Neural cell (in vitro differentiated cells): Measurements from ENCODE around the gene TPCN1. TPM values are rescaled to one million over a fixed set of nuclear protein-coding genes. Genes with fewer than 3 reads are reported as not detected.

Experiments
- H2AFZ ChIP-seq: fragments of 200-600, 300-800 bp; sonication (generic), shearing (Covaris generic); 2 replicates; pipeline ENCODE4 v1.6.0; 2014; ENCODE audit warnings: low read depth, mild to moderate bottlenecking, antibody characterized with exemption, low read length, moderate library complexity
- H3F3A ChIP-seq: fragments of 200-600 bp; shearing (Covaris generic); 2 replicates; pipeline ENCODE4 v1.6.1; 2016; ENCODE audit warnings: mild to moderate bottlenecking, moderate library complexity, mixed read lengths, antibody characterized with exemption, low read length; ENCODE audit not compliant: insufficient read depth, poor library complexity, severe bottlenecking
- H3K27ac ChIP-seq: fragments of 200-600, 300-800 bp; sonication (generic), shearing (Covaris generic); 2 replicates; pipeline ENCODE4 v1.5.1; 2014; ENCODE audit warnings: mild to moderate bottlenecking, low read length, moderate library complexity
- H3K27me3 ChIP-seq: fragments of 300-800, 200-600 bp; sonication (generic), shearing (Covaris generic); 2 replicates; pipeline ENCODE4 v1.6.0; 2014; ENCODE audit warnings: mild to moderate bottlenecking, low read depth, low read length, moderate library complexity; ENCODE audit not compliant: insufficient read depth
- H3K36me3 ChIP-seq: fragments of 300-800, 200-600 bp; sonication (generic), shearing (Covaris generic); 2 replicates; pipeline ENCODE4 v1.5.1; 2014; ENCODE audit warnings: mild to moderate bottlenecking, antibody characterized with exemption, low read length, moderate library complexity; ENCODE audit not compliant: insufficient read depth
- H3K4me2 ChIP-seq: fragments of 300-800, 200-600 bp; sonication (generic), shearing (Covaris generic); 2 replicates; pipeline ENCODE4 v1.6.0; 2014; ENCODE audit warnings: mild to moderate bottlenecking, low read length
- H3K4me3 ChIP-seq: fragments of 300-800, 200-600 bp; sonication (generic), shearing (Covaris generic); 2 replicates; pipeline ENCODE4 v1.5.1; 2014; ENCODE audit warnings: mild to moderate bottlenecking, low read length, moderate library complexity
- H3K79me2 ChIP-seq: fragments of 200-600 bp; shearing (Covaris generic); replicated peaks from 2 replicates; pipeline ENCODE4 v1.6.0; 2014; ENCODE audit warnings: mild to moderate bottlenecking, low read length, moderate library complexity; ENCODE audit not compliant: insufficient read depth
- H3K9ac ChIP-seq: fragments of 300-800, 200-600 bp; sonication (generic), shearing (Covaris generic); 2 replicates; pipeline ENCODE4 v1.6.1; 2016; ENCODE audit warnings: mild to moderate bottlenecking, low read length, mixed read lengths
- H3K9me2 ChIP-seq: fragments of 200-600 bp; shearing (Covaris generic); 2 replicates; pipeline ENCODE4 v1.6.1; 2016; ENCODE audit warnings: mild to moderate bottlenecking, low read length, mixed read lengths; ENCODE audit not compliant: insufficient read depth
- H3K9me3 ChIP-seq: fragments of 200-600, 300-800 bp; sonication (generic), shearing (Covaris generic); 2 replicates; pipeline ENCODE4 v1.6.1; 2016; ENCODE audit warnings: mild to moderate bottlenecking, mixed run types, low read length, moderate library complexity, mixed read lengths
- H4K20me1 ChIP-seq: fragments of 200-600 bp; shearing (Covaris generic); 2 replicates; pipeline ENCODE4 v1.6.1; 2016; ENCODE audit warnings: mild to moderate bottlenecking, mixed run types; ENCODE audit not compliant: insufficient read depth
- EP300 ChIP-seq: fragments of 450-650 bp; conservative IDR thresholded peaks from 2 replicates; pipeline ENCODE4 v1.6.1; 2014; ENCODE audit warnings: antibody characterized with exemption, mild to moderate bottlenecking, moderate library complexity; ENCODE audit not compliant: poor library complexity, severe bottlenecking
- EZH2 ChIP-seq: fragments of 200-600, 300-800 bp; shearing (Covaris generic), sonication (generic); IDR thresholded peaks from 2 replicates; pipeline ENCODE4 v1.6.1; 2014; ENCODE audit warnings: antibody characterized with exemption, low read length, borderline replicate concordance, mild to moderate bottlenecking; ENCODE audit not compliant: insufficient read depth, poor library complexity, severe bottlenecking
- MXI1 ChIP-seq: fragments of 450-650 bp; conservative IDR thresholded peaks from 2 replicates; pipeline ENCODE4 v1.6.1; 2014; ENCODE audit warnings: antibody characterized with exemption, mild to moderate bottlenecking; ENCODE audit not compliant: poor library complexity, severe bottlenecking
- POLR2AphosphoS5 ChIP-seq: IDR thresholded peaks from 2 replicates; pipeline ENCODE4 v1.6.1; 2012
- RAD21 ChIP-seq: fragments of 450-650 bp; conservative IDR thresholded peaks from 2 replicates; pipeline ENCODE4 v1.6.1; 2014; ENCODE audit warnings: antibody characterized with exemption, mild to moderate bottlenecking, moderate library complexity
- REST ChIP-seq: IDR thresholded peaks from 2 replicates; pipeline ENCODE4 v1.6.1; 2012; ENCODE audit warnings: borderline replicate concordance
- SMC3 ChIP-seq: fragments of 450-650 bp; conservative IDR thresholded peaks from 2 replicates; pipeline ENCODE4 v1.6.1; 2014; ENCODE audit warnings: antibody characterized with exemption, mild to moderate bottlenecking, moderate library complexity; ENCODE audit not compliant: poor library complexity
- TAF1 ChIP-seq: IDR thresholded peaks from 2 replicates; pipeline ENCODE4 v1.6.1; 2012; ENCODE audit warnings: low read depth
- polyA plus RNA-seq: library from polyadenylated mRNA; depleted of rRNA; stranded (reverse); fragments of >200 nt; gene quantifications from 2 replicates; pipeline ENCODE4 v1.2.3, GENCODE V29; 2014
- TF ChIP-seq, protein P1 (sequence below): fragments of 450-650 bp; IDR thresholded peaks from 2 replicates; pipeline ENCODE4 v1.5.1; 2014; ENCODE audit warnings: antibody characterized with exemption, mild to moderate bottlenecking, moderate library complexity; ENCODE audit not compliant: poor library complexity, severe bottlenecking

The TPCN1 gene
- polyA plus RNA-seq, 1 donor from 2014 or later: 4.0 TPM

DNA sequence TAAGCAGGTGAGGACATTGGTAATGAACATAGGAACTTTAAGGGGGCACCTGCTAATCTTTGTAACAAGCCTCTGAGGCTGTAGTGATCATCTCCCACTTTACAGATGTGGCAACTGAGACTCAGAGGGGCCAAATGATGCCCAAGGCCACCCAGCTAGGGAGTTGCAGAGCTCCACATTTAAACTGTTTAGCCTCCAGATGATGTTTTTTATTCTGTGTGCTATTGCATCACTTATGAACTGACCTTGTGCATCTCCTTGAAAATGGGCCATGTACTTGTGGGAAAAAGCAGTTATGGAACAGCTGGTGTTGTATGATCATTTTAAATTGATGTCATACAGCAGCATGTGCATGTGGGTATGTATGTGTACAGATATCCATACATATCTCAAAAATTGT lies 41.4 kb downstream of the TPCN1 start:
- H3K36me3 ChIP-seq: no peaks in the 10 kb centered on the region
- H4K20me1 ChIP-seq: no peaks in the 10 kb centered on the region
- H3K27ac ChIP-seq: no peak overlapping the region
- no peak overlapping the region for H3K4me2 ChIP-seq
- H3K79me2 ChIP-seq: no peaks in the 10 kb centered on the region
- no peak overlapping the region for H3K9ac ChIP-seq
- H3K27me3 ChIP-seq: no peaks in the 10 kb centered on the region
- H3K9me2 ChIP-seq: no peaks in the 10 kb centered on the region
- no peaks in the 10 kb centered on the region for H3F3A ChIP-seq
- no peak overlapping the region for H3K4me3 ChIP-seq
- H3K9me3 ChIP-seq: no peaks in the 10 kb centered on the region
- H2AFZ ChIP-seq: no peak overlapping the region
- TF ChIP-seq MXI1 (no peak), RAD21 (no peak), SMC3 (no peak), POLR2AphosphoS5 (no peak), EP300 (no peak), EZH2 (no peak), TAF1 (no peak), REST (no peak)
- TF ChIP-seq, protein P1, sequence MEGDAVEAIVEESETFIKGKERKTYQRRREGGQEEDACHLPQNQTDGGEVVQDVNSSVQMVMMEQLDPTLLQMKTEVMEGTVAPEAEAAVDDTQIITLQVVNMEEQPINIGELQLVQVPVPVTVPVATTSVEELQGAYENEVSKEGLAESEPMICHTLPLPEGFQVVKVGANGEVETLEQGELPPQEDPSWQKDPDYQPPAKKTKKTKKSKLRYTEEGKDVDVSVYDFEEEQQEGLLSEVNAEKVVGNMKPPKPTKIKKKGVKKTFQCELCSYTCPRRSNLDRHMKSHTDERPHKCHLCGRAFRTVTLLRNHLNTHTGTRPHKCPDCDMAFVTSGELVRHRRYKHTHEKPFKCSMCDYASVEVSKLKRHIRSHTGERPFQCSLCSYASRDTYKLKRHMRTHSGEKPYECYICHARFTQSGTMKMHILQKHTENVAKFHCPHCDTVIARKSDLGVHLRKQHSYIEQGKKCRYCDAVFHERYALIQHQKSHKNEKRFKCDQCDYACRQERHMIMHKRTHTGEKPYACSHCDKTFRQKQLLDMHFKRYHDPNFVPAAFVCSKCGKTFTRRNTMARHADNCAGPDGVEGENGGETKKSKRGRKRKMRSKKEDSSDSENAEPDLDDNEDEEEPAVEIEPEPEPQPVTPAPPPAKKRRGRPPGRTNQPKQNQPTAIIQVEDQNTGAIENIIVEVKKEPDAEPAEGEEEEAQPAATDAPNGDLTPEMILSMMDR: no peak

- Histone ChIP-seq H3K27me3 (no peaks in the 10 kb centered on the region), H3K4me3 (no peak overlapping the region), H3K9ac (no peak overlapping the region), H3K9me2 (no peaks in the 10 kb centered on the region), H3K27ac (no peak overlapping the region), H4K20me1 (no peaks in the 10 kb centered on the region), H3K9me3 (no peaks in the 10 kb centered on the region), H3K36me3 (no peaks in the 10 kb centered on the region), H3F3A (no peaks in the 10 kb centered on the region), H3K79me2 (no peaks in the 10 kb centered on the region), H3K4me2 (no peak overlapping the region), H2AFZ (no peak overlapping the region)
- TF ChIP-seq EP300 (no peak), MXI1 (no peak), REST (no peak)
These were observed 42.2 kb downstream of the TPCN1 start for GRCh38 chr12:113263431-113263963.
